ENCODE results near the gene DCUN1D2.
"Not testable (repeated sequence)": the region's sequence is repeated elsewhere in the genome, so short reads cannot be mapped to it uniquely, and the experiment has no call there.

The DCUN1D2 gene

DNA sequence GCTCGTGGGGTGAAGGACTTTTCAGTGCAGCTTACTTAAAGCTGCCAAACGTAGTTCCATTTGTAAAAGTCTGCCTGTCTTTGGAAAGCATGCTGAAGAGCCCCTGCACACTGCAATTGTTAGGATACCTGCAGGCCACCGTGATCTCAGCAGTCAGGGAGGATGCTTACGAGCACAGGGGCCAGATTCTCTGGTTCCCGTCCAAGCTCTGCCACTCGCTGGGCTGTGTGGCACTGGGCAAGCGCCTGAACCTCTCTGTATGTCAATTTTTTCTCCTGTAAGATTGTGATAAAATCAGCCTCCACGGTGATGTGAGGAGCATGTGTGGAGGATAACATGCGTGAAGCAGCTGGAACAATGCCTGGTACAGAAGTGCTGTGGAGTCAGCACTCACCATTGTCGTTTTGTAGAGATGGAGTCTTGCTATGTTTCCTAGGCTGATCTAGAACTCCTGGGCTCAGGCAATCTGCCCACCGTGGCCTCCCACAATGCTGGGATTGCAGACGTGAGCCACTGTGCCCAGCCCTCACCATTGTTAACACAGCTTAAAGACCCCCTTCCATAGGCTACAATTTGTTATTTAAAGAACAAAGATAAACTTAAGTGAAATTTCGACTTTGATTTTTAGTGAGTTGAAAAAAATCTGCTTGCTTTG lies 40.7 kb downstream of the DCUN1D2 start:
- no peak overlapping the region for H3K4me3 ChIP-seq (ENCODE audit: low read depth, low read length)

GRCh38 chr13:113448885-113449692 lies 41.4 kb downstream of the DCUN1D2 start:
- no peak overlapping the region for H3K4me3 ChIP-seq (ENCODE audit: low read depth, low read length)

GRCh38 chr13:113448545-113448884 lies 42.0 kb downstream of the DCUN1D2 start:
- no peak overlapping the region for H3K4me3 ChIP-seq (ENCODE audit: low read depth, low read length)

DNA sequence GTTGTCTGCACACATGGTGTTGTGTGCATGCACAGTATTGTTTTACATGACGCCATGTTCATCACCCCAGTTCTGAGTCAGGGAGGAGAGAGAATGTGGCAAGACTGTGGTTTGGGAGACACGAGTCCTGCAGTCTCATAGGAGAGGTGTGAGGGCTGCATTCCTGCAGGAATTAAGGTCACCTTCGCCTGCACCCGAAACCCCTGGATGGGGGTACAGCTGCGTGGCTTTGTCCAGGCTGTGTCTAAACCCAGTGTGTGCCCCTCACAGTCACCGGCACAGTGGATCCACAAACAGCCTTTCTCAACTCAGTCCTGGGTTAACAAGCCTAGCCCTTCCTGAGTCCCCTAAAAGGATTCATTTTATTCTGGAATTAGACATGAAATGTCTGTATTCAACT lies 42.9 kb downstream of the DCUN1D2 start:
- H3K4me3 ChIP-seq (ENCODE audit: low read depth, low read length), result no peak overlapping the region

DNA sequence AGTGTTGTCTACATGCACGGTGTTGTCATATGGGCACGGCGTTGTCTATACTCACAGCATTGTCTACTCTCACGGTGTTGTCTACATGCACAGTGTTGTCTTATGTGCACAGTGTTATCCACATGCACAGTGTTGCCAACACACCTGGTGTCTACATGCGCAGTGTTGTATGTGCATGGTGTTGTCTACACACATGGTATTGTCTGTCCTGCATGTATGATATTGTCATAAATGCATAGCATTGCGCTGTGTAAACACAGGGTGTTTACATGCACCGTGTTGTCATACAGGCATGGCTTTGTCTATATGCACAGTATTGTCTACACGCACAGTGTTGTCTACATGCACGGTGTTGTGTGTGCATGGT lies 44.0 kb downstream of the DCUN1D2 start:
- no peak overlapping the region for H3K4me3 ChIP-seq (ENCODE audit: low read depth, low read length)

- no peak overlapping the region for H3K4me3 ChIP-seq (ENCODE audit: low read depth, low read length)
Observed at GRCh38 chr13:113445791-113446487, 44.6 kb downstream of the DCUN1D2 start.

DNA sequence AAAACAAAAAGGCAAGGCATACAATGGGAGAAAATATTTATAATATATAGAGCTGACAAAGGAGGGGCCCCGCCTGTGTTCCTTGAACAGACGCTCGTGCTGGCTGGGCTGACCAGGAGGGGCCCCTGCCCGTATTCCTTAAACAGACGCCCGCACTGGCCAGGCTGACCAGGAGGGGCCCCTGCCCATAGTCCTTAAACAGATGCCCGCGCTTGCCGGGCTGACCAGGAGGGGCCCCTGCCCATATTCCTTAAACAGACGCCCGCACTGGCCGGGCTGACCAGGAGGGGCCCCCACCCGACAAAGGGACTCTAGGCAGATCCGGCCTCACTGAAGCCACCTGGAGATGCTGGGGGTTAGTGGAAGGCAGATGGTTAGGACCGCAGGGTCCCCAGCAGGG lies 46.5 kb downstream of the DCUN1D2 start:
- no peak overlapping the region for H3K4me3 ChIP-seq (ENCODE audit: low read depth, low read length)

- H3K4me3 ChIP-seq (ENCODE audit: low read depth, low read length), result no peak overlapping the region
Observed at GRCh38 chr13:113442985-113443362, 47.5 kb downstream of the DCUN1D2 start.

GRCh38 chr13:113442354-113442984 lies 48.0 kb downstream of the DCUN1D2 start:
- no peak overlapping the region for H3K4me3 ChIP-seq (ENCODE audit: low read depth, low read length)

DNA sequence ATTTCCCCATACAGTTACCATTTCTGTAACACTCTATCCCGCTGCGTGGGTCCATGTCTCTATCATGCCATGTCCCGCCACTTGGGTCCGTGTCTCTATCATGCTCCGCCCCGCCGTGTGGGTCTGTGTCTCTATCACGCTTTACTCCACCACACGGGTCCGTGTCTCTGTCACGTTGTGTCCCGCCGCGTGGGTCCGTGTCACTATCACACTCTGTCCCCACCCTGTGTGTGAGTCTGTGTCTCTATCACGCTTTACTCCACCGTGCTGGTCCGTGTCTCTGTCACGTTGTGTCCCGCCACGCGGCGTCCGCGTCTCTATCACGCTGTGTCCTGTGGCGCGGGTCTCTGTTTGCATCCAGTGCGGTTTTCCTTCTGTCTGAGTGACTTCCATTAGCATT lies 48.9 kb downstream of the DCUN1D2 start:
- no peak overlapping the region for H3K4me3 ChIP-seq (ENCODE audit: low read depth, low read length)

DNA sequence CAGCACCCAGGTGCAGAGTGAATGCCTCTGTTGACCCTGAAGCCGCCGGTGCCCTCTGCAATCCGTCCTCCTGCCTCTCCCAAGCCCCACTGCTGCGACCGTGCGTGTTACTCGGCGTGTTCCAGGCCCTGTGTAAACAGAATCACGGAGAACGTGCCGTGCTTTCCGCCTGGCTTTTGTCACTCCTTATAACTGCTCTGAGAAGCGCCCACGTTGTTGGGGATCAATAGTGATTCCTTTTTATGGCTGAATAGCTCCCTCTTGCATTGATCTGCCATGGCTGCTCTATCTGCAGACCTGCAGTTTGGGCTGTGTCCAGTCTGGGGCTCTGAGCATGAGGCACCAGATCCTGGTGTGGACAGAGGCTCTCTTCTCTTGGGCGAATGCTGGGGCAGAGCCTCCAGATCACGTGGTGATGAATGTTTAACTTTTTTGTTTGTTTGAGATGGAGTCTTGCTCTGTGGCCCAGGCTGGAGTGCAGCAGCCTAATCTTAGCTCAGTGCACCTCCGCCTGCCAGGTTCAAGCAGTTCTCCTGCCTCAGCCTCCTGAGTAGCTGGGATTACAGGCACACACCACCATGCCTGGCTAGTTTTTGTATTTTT lies 53.0 kb downstream of the DCUN1D2 start:
- no peak overlapping the region for H3K4me3 ChIP-seq (ENCODE audit: low read depth, low read length)

GRCh38 chr13:113436866-113437265 lies 53.6 kb downstream of the DCUN1D2 start:
- not testable (repeated sequence) for H3K4me3 ChIP-seq (ENCODE audit: low read depth, low read length)

- not testable (repeated sequence) for H3K4me3 ChIP-seq (ENCODE audit: low read depth, low read length)
Observed at GRCh38 chr13:113435907-113436306, 54.6 kb downstream of the DCUN1D2 start.

- H3K4me3 ChIP-seq (ENCODE audit: low read depth, low read length), result no peak overlapping the region
Observed at GRCh38 chr13:113433391-113433916, 57.1 kb downstream of the DCUN1D2 start.

GRCh38 chr13:113432506-113433270 lies 57.8 kb downstream of the DCUN1D2 start:
- no peak overlapping the region for H3K4me3 ChIP-seq (ENCODE audit: low read depth, low read length)

DNA sequence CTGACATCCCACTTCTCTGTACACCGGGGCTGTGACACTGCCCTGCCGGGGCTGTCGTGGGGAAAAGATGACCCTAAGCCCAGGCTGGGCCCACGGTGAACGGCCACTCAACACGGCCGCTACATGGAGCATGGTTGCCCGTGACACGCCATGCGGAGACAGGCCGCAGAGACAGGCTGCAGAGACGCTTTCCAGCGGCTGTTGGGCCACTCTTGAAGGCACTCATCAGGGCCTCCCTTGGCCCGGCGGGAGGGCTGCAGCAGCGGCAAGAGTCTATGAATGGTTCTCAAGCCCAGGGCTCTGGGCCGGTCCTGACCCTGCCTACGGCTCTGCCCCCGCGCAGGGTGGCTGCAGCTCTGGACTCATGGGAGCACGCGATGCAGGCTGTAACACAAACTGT lies 59.3 kb downstream of the DCUN1D2 start:
- H3K4me3 ChIP-seq (ENCODE audit: low read depth, low read length), result no peak overlapping the region

- H3K4me3 ChIP-seq (ENCODE audit: low read depth, low read length), result no peak overlapping the region
Observed at GRCh38 chr13:113430378-113431110, 60.0 kb downstream of the DCUN1D2 start.

DNA sequence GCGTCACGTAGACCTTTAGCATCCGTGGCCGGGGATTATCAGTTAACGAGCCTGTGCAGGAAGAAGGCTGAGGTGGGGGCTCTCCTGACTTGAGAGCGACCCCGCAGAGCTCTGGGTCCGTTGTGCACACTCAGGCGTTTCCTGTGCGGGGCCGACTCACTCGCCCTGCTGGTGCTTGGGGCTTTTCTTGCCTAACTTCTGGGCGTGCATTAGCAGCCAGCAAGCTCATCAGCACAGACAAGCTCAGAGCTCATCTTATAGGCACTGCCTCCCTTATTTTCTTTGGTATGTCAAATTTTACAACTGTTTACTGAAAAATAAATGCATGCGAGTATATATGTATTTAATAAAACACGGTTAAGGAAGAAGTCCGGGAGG lies 60.9 kb downstream of the DCUN1D2 start:
- no peak overlapping the region for H3K4me3 ChIP-seq (ENCODE audit: low read depth, low read length)

GRCh38 chr13:113428871-113429607 lies 61.5 kb downstream of the DCUN1D2 start:
- H3K4me3 ChIP-seq (ENCODE audit: low read depth, low read length), result no peak overlapping the region

Measured in iPS-11a (cell line).